Hair follicle dermal papilla cell (primary cell): ENCODE results near the gene CABYR. TPM values are rescaled to one million over a fixed set of nuclear protein-coding genes. Genes with fewer than 3 reads are reported as not detected.

Experiments
- small RNA-seq: library from RNA; depleted of rRNA; stranded (forward); fragments of <200 nt; gene quantifications from one replicate; pipeline ENCODE3, GENCODE V24; 2012
- total RNA-seq: library from RNA; depleted of rRNA; stranded (reverse); fragments of >200 nt; gene quantifications from 2 replicates; pipeline ENCODE4 v1.2.3, GENCODE V29; 2012

The CABYR gene, protein sequence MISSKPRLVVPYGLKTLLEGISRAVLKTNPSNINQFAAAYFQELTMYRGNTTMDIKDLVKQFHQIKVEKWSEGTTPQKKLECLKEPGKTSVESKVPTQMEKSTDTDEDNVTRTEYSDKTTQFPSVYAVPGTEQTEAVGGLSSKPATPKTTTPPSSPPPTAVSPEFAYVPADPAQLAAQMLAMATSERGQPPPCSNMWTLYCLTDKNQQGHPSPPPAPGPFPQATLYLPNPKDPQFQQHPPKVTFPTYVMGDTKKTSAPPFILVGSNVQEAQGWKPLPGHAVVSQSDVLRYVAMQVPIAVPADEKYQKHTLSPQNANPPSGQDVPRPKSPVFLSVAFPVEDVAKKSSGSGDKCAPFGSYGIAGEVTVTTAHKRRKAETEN
- 5.2 and 6.7 TPM in 2 replicates for total RNA-seq

DNA sequence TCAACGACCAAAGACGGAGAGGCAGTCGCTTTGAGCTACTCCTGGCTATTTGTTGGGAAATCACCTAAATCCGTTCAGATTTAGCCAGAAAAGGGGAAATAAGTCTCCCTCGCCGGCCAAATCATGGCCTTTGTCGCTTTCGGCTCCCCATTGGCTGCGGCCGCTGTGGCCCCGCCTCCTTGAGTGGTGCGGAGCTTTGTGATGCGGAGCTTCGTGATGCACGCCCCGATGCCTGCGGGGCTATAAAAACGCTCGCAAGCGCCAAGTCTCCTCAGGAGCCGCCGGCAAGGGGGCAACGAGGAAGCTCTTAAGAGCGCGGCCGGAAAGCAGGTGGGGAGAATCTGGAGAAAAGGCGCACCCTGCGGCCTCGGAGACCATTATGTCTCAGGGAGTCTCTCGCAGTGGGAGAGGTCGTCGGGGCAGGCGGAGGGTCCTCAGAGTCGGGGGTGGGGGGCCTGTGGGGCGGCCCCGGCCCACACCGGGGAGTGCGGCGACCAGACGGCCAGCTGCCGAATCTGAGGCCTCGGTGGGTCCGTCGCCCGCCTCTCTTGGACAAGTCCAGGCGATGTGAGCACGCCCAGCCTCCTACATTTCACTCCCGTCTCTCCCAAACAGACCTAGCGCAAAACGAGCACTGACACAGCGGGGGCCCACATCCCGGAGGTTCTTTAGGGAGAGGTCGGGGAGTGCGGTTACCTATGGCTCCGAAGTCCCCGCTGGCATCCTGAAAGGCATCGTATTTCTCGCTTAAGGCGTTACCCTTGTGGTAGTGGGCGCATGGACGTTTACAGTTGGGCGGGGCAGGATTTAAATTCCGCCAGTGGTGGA, at the start of gene CABYR:
CABYR (plus strand) TSS at position 274 of the 828 bp plus-strand sequence. CDS start 4,053 bp downstream, outside the sequence.

Small RNA genes within 50 kb of the gene (small RNA-seq; reads per million reads assigned to genes)
- gene RF00017 (not detected), gene RNA5SP452 (0.71 reads per million, percentile 8 among the genes with 10 or more reads in this experiment), gene RNU5A-6P (not detected)

Other genes starting within 250 kb of the CABYR start
- gene TTC39C, start 124.3 kb upstream of the CABYR start, total RNA-seq, result 82.7 and 124 TPM in 2 replicates